ENCODE data around the gene TRIOBP.

The TRIOBP gene

DNA sequence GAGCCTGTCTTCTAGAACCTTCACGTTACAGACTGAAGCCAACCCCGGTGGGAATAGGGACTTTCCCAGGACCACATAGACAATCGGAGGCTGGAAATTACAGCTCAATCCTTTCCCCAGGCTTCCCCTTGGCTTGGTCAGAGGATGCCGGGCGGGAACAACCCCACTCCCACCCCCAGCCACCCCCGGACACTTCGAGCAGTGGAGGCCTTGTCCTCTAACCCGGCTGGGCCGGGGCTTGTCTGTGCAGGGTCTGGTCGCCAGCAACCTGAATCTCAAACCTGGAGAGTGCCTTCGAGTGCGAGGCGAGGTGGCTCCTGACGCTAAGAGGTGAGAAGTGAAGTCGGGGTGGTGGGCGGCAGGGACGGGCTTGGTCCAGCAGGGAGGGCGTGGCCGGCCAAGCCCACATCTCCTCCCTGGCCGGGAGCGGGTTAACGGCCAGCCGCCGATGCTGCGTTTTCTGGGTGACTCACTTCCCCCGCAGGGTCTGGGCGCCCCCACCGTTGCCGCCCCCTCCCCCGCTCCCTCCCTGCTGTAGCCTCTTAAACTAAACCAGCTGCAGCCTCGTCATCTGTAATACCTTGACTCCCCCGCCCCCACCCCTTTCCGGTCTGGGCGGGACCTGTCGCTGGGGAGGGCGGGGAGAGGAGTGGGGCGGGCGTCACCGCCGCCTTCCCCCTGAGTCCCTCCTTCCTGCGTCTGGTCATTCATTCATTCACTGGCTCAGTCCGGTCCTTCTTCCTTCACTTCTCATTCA, 19.9 kb upstream of the TRIOBP start (continued):
- TF ChIP-seq, protein P1, sequence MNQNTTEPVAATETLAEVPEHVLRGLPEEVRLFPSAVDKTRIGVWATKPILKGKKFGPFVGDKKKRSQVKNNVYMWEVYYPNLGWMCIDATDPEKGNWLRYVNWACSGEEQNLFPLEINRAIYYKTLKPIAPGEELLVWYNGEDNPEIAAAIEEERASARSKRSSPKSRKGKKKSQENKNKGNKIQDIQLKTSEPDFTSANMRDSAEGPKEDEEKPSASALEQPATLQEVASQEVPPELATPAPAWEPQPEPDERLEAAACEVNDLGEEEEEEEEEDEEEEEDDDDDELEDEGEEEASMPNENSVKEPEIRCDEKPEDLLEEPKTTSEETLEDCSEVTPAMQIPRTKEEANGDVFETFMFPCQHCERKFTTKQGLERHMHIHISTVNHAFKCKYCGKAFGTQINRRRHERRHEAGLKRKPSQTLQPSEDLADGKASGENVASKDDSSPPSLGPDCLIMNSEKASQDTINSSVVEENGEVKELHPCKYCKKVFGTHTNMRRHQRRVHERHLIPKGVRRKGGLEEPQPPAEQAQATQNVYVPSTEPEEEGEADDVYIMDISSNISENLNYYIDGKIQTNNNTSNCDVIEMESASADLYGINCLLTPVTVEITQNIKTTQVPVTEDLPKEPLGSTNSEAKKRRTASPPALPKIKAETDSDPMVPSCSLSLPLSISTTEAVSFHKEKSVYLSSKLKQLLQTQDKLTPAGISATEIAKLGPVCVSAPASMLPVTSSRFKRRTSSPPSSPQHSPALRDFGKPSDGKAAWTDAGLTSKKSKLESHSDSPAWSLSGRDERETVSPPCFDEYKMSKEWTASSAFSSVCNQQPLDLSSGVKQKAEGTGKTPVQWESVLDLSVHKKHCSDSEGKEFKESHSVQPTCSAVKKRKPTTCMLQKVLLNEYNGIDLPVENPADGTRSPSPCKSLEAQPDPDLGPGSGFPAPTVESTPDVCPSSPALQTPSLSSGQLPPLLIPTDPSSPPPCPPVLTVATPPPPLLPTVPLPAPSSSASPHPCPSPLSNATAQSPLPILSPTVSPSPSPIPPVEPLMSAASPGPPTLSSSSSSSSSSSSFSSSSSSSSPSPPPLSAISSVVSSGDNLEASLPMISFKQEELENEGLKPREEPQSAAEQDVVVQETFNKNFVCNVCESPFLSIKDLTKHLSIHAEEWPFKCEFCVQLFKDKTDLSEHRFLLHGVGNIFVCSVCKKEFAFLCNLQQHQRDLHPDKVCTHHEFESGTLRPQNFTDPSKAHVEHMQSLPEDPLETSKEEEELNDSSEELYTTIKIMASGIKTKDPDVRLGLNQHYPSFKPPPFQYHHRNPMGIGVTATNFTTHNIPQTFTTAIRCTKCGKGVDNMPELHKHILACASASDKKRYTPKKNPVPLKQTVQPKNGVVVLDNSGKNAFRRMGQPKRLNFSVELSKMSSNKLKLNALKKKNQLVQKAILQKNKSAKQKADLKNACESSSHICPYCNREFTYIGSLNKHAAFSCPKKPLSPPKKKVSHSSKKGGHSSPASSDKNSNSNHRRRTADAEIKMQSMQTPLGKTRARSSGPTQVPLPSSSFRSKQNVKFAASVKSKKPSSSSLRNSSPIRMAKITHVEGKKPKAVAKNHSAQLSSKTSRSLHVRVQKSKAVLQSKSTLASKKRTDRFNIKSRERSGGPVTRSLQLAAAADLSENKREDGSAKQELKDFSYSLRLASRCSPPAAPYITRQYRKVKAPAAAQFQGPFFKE (tag by site-specific recombination; IDR thresholded peaks at IDR 0.05; ENCODE audit: borderline replicate concordance) = no peak
- TF ChIP-seq, protein P2, sequence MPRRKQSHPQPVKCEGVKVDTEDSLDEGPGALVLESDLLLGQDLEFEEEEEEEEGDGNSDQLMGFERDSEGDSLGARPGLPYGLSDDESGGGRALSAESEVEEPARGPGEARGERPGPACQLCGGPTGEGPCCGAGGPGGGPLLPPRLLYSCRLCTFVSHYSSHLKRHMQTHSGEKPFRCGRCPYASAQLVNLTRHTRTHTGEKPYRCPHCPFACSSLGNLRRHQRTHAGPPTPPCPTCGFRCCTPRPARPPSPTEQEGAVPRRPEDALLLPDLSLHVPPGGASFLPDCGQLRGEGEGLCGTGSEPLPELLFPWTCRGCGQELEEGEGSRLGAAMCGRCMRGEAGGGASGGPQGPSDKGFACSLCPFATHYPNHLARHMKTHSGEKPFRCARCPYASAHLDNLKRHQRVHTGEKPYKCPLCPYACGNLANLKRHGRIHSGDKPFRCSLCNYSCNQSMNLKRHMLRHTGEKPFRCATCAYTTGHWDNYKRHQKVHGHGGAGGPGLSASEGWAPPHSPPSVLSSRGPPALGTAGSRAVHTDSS (tag by site-specific recombination; IDR thresholded peaks at IDR 0.05) = no peak
- TF ChIP-seq ZNF510 (tag by site-specific recombination; IDR thresholded peaks at IDR 0.05; ENCODE audit: insufficient replicate concordance) = no peak
- TF ChIP-seq, protein P3, sequence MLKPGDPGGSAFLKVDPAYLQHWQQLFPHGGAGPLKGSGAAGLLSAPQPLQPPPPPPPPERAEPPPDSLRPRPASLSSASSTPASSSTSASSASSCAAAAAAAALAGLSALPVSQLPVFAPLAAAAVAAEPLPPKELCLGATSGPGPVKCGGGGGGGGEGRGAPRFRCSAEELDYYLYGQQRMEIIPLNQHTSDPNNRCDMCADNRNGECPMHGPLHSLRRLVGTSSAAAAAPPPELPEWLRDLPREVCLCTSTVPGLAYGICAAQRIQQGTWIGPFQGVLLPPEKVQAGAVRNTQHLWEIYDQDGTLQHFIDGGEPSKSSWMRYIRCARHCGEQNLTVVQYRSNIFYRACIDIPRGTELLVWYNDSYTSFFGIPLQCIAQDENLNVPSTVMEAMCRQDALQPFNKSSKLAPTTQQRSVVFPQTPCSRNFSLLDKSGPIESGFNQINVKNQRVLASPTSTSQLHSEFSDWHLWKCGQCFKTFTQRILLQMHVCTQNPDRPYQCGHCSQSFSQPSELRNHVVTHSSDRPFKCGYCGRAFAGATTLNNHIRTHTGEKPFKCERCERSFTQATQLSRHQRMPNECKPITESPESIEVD (tag by site-specific recombination; IDR thresholded peaks at IDR 0.05) = no peak
- no peak for TF ChIP-seq ZNF114 (tag by site-specific recombination; IDR thresholded peaks at IDR 0.05)
- TF ChIP-seq ZFP69B (tag by site-specific recombination; IDR thresholded peaks at IDR 0.05) = peak; percentile 64
- TF ChIP-seq, protein P4, sequence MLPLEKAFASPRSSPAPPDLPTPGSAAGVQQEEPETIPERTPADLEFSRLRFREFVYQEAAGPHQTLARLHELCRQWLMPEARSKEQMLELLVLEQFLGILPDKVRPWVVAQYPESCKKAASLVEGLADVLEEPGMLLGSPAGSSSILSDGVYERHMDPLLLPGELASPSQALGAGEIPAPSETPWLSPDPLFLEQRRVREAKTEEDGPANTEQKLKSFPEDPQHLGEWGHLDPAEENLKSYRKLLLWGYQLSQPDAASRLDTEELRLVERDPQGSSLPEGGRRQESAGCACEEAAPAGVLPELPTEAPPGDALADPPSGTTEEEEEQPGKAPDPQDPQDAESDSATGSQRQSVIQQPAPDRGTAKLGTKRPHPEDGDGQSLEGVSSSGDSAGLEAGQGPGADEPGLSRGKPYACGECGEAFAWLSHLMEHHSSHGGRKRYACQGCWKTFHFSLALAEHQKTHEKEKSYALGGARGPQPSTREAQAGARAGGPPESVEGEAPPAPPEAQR (tag by site-specific recombination; IDR thresholded peaks at IDR 0.05) = no peak
- no peak for TF ChIP-seq ZNF624 (tag by site-specific recombination; IDR thresholded peaks at IDR 0.05)
- no peak for TF ChIP-seq ZNF214 (tag by site-specific recombination; IDR thresholded peaks at IDR 0.05; ENCODE audit: borderline replicate concordance)
- TF ChIP-seq, protein P5, sequence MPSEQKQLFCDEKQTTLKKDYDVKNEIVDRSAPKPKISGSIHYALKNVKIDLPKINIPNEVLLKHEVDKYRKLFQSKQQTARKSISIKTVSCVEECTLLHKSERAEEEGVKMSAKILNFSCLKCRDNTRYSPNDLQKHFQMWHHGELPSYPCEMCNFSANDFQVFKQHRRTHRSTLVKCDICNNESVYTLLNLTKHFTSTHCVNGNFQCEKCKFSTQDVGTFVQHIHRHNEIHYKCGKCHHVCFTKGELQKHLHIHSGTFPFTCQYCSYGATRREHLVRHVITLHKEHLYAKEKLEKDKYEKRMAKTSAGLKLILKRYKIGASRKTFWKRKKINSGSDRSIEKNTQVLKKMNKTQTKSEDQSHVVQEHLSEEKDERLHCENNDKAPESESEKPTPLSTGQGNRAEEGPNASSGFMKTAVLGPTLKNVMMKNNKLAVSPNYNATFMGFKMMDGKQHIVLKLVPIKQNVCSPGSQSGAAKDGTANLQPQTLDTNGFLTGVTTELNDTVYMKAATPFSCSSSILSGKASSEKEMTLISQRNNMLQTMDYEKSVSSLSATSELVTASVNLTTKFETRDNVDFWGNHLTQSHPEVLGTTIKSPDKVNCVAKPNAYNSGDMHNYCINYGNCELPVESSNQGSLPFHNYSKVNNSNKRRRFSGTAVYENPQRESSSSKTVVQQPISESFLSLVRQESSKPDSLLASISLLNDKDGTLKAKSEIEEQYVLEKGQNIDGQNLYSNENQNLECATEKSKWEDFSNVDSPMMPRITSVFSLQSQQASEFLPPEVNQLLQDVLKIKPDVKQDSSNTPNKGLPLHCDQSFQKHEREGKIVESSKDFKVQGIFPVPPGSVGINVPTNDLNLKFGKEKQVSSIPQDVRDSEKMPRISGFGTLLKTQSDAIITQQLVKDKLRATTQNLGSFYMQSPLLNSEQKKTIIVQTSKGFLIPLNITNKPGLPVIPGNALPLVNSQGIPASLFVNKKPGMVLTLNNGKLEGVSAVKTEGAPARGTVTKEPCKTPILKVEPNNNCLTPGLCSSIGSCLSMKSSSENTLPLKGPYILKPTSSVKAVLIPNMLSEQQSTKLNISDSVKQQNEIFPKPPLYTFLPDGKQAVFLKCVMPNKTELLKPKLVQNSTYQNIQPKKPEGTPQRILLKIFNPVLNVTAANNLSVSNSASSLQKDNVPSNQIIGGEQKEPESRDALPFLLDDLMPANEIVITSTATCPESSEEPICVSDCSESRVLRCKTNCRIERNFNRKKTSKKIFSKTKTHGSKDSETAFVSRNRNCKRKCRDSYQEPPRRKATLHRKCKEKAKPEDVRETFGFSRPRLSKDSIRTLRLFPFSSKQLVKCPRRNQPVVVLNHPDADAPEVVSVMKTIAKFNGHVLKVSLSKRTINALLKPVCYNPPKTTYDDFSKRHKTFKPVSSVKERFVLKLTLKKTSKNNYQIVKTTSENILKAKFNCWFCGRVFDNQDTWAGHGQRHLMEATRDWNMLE (tag by site-specific recombination; conservative IDR thresholded peaks at IDR 0.05; ENCODE audit: low read depth) = no peak
- no peak for TF ChIP-seq ZNF549 (tag by site-specific recombination; IDR thresholded peaks at IDR 0.05)
- no peak for TF ChIP-seq HOXA7 (CRISPR knock-in tag; IDR thresholded peaks at IDR 0.05; ENCODE audit: borderline replicate concordance)
- TF ChIP-seq ZBTB1 (tag by site-specific recombination; IDR thresholded peaks at IDR 0.05) = no peak
- TF ChIP-seq, protein P6, sequence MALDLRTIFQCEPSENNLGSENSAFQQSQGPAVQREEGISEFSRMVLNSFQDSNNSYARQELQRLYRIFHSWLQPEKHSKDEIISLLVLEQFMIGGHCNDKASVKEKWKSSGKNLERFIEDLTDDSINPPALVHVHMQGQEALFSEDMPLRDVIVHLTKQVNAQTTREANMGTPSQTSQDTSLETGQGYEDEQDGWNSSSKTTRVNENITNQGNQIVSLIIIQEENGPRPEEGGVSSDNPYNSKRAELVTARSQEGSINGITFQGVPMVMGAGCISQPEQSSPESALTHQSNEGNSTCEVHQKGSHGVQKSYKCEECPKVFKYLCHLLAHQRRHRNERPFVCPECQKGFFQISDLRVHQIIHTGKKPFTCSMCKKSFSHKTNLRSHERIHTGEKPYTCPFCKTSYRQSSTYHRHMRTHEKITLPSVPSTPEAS (tag by site-specific recombination; IDR thresholded peaks at IDR 0.05) = no peak
- TF ChIP-seq, protein P7, sequence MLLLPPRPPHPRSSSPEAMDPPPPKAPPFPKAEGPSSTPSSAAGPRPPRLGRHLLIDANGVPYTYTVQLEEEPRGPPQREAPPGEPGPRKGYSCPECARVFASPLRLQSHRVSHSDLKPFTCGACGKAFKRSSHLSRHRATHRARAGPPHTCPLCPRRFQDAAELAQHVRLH (tag by site-specific recombination; IDR thresholded peaks at IDR 0.05) = no peak
- TF ChIP-seq YY2 (tag by site-specific recombination; IDR thresholded peaks at IDR 0.05) = no peak
- TF ChIP-seq ZNF416 (tag by site-specific recombination; IDR thresholded peaks at IDR 0.05) = no peak
- TF ChIP-seq SP3 (tag by site-specific recombination; IDR thresholded peaks at IDR 0.05) = peak; percentile 94
- TF ChIP-seq ZXDB (tag by site-specific recombination; IDR thresholded peaks at IDR 0.05) = peak; percentile 67
- TF ChIP-seq ZIC2 (tag by site-specific recombination; IDR thresholded peaks at IDR 0.05) = no peak
- TF ChIP-seq ZNF701 (tag by site-specific recombination; IDR thresholded peaks at IDR 0.05) = no peak
- TF ChIP-seq ZFP37 (tag by site-specific recombination; IDR thresholded peaks at IDR 0.05) = no peak

All from HEK293 (cell line).